Right ventricle myocardium superior (tissue), 1 donor: Measurements from ENCODE around the gene GON4L. TPM values are rescaled to one million over a fixed set of nuclear protein-coding genes. Genes with fewer than 3 reads are reported as not detected.
"Not testable (repeated sequence)": the region's sequence is repeated elsewhere in the genome, so short reads cannot be mapped to it uniquely, and the experiment has no call there.

Experiments
- ATAC-seq: fragments of 200-7000 bp; cut with Tn5 transposase; one replicate; pipeline ENCODE4 v1.9.1; 2020; ENCODE audit warnings: mild to moderate bottlenecking; ENCODE audit not compliant: poor library complexity
- DNase-seq: peaks from one replicate; pipeline ENCODE4 v3.0.0-alpha.2; 2020
- intact Hi-C: fragments of 100-400 bp; cut with DNase I; formaldehyde crosslinking; loops from one replicate; pipeline ENCODE4 v1.11.2; 2022
- total RNA-seq: library from RNA; stranded (reverse); fragmentation: NEBNext Ultra II Directional; extraction: Animal tissue kit (Norgen Biotek cat#: 25700); gene quantifications from one replicate; pipeline ENCODE4 v1.2.1, GENCODE V29; 2021
- donor health status: DM: no; HTN: yes; CAD: no; lungs with severe emphysema.

GON4L gene
- total RNA-seq, 1 donor from 2014 or later, result 17.9 TPM

DNA sequence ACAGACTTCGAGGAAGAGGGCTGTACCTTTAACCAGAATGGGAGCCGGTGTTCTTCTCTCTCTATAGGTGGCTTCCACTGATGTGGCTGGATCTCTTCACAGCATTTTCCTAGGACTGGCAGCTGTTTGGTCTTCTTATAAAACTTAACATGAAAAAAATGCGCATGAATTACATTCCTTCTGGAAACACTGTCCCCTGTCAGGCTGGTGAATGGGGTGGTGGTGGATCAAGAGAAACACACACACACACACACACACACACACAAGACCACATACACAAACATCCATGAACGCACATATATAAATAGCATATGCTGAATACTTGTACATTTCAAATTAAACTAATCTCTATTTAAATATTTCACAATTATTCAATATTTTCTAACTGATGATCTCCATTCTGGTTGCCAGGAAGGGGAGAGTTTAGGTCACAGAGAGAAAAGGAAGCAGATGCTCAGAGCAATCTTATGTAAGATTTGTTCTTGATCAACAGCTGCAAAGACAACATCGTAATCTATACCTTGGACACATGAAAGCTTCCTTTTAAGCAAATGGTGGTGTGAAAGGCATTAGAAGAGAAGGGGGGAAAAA lies 89.5 kb downstream of the GON4L start:
- DNase-seq, intact Hi-C loops, ATAC-seq: not testable (repeated sequence)

DNA sequence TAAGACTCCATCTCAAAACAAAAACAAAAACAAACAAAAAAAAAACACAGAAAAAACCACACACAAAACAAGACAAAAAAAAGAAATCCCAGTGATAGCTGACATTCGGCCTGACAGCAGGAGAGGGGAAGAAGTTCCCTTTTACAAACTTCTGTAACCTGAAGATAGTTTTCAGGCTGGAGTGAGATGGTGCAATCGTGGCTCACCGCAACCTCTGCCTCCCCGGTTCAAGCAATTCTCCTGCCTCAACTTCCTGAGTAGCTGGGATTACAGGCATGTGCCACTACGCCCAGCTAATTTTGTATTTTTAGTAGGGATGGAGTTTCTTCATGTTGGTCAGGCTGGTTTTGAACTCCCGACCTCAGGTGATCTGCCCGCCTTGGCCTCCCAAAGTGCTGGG lies 93.0 kb downstream of the GON4L start:
- intact Hi-C loops, ATAC-seq: not testable (repeated sequence)

DNA sequence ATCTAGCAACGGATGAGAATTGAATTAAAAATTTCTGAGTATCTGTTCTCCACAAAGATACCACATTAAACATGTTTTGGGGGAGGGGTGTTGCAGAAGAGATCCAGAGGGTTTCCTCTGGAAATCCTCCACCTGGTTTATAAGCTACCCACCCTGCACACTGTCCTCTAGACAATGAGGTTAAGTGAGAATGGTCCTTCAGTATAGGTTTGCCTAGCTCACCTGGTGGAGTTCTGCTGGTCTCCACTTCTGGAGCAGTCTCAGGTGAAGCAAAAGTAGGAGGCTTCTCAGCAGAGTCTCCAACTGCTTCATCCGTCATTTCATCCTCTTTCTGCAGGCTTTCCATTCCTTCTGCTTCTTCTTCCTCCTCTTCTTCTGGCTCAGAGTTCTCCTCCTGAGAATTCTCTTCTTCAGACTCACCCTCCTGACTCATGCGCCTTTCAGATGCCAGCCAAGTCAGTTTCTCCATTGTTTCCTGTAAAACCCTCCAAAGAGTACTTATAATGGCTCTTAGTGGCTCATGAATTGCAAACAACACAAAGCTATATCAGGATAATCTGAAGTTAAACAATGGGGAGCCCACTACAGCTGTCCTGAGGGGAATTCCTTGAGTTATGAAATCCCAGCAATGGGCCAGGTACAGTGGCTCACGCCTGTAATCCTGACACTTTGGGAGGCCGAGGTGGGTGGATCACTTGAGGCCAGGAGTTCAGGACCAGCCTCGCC lies 93.8 kb downstream of the GON4L start:
- ATAC-seq, intact Hi-C loops: not testable (repeated sequence)
- DNase-seq, result peak; percentile 47

More for the DNA sequence above, 93.0 kb downstream of the GON4L start:
- not testable (repeated sequence) for DNase-seq

- ATAC-seq (no peak), DNase-seq (no peak)
- intact Hi-C loops, result no loop called here
Observed at GRCh38 chr1:155761736-155762405, 95.1 kb downstream of the GON4L start.

DNA sequence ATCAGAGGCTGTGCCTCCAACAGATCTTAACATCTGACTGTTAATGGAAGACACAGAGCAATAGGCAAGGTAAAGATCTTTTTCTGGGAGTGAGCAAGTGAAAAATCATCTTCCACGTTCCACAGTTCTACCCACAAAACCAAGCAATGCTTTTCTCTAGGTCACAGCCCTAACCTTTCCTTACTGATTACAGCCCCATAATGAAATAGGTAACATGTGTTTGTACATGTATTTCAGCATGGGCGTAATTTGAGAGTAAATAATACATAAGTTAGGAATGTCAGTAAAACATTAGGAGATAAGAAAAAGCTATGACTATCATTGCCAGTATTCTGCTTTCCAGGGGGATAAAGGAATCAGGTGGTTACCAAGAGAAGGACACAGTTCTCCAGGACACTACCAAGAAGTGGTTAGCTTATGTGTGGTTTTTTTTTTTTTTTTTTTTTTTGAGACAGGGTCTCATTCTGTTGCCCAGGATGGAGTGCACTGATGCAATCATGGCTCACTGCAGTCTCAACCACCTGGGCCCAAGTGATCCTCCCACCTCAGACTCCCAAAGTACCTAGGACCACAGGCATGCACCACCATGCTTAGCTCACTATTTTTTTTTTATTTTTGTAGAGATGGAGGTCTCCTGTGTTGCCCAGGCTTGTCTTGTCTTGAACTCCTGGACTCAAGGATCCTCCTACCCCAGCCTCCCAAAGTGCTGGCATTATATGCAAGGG lies 96.1 kb downstream of the GON4L start:
- no peak for ATAC-seq
- no peak for DNase-seq
- intact Hi-C loops, result no loop called here

DNA sequence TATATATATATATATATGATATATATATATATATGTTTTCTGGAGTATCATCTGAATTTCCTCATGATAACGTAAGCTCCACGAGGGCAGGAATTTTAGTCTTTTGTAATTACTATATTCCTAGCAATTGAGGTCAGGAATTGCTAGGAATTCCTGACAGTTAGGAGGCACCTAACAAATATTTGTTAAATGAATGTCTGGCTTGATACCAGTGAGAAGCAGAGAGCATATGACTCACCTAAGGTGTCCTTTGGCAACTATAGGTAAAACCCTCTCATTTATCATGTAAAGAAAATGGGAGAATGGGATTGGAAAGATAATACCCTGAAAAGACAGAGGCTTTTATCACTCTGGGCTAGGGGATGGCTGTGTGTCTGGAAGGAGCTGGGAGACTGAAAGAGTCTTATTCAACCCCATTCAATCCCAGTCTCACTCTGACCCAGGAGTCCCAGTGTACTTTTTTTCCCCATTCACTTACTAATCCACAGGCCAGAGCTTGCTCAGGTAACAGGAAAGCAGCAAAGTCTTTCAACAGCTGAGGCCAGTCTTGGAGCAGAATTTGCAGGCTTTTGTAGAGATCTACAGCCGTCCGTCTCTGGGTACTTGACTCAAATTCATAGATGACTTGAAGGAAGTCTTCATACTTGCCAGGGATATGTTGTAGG lies 96.9 kb downstream of the GON4L start:
- intact Hi-C loops, result loop anchor here (10.0 kb wide), 1 partner anchor 55 kb away; no protein-coding TSS in a partner anchor
- ATAC-seq, result no peak
- no peak for DNase-seq

GRCh38 chr1:155759017-155759416 lies 98.0 kb downstream of the GON4L start:
- DNase-seq, ATAC-seq: not testable (repeated sequence)
- intact Hi-C loops, result loop anchor here (10.0 kb wide), 1 partner anchor 56 kb away; no protein-coding TSS in a partner anchor

GRCh38 chr1:155748141-155748540 lies 108.9 kb downstream of the GON4L start:
- intact Hi-C loops, ATAC-seq, DNase-seq: not testable (repeated sequence)

- intact Hi-C loops, DNase-seq, ATAC-seq: not testable (repeated sequence)
Observed at GRCh38 chr1:155747586-155747985, 109.4 kb downstream of the GON4L start.

GRCh38 chr1:155745284-155746228 lies 111.5 kb downstream of the GON4L start:
- peak; percentile 98 for DNase-seq
- peak; percentile 98 for ATAC-seq
- intact Hi-C loops, result not testable (repeated sequence)

- no peak for ATAC-seq
- intact Hi-C loops, result no loop called here
- no peak for DNase-seq
Observed at GRCh38 chr1:155744711-155745283, 112.2 kb downstream of the GON4L start.

GRCh38 chr1:155741908-155742307 lies 115.1 kb downstream of the GON4L start:
- no peak for DNase-seq
- intact Hi-C loops, result no loop called here
- ATAC-seq, result no peak

DNA sequence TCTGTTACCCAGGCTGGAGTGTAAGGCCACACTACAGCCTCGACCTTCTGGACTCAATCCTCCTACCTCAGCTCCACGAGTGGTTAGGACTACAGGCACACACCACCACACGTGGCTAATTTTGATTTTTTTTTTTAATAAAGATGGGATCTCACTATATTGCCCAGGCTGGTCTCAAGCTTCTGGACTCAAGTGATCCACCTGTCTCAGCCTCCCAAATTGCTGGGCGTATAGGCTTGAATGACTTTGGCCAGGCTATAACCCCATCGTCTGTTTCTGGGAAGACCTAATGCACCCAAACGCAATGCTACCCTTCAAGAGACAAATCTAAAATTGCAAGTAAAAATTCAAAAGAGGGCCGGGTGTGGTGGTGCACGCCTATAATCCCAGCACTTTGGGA lies 116.0 kb downstream of the GON4L start:
- intact Hi-C loops, result no loop called here
- DNase-seq (no peak), ATAC-seq (no peak)

GRCh38 chr1:155729031-155729898 lies 127.7 kb downstream of the GON4L start:
- intact Hi-C loops, result no loop called here
- no peak for DNase-seq
- no peak for ATAC-seq

DNA sequence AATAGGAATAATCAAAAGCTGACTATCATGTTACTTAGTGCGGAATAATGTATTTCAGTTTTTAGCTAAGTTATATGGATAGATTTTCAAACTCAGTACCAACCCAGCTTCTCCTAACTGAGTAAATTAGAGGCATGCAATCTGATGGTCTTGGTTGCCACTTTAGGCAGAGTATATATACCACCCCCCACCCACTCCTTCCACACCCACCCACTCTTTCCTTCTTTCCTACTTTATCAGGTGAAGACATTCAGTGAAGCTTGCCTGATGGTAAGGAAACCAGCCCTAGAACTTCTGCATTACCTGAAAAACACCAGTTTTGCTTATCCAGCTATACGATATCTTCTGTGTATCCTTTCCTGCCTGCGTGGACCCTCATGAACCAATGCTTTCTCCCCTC lies 131.9 kb downstream of the GON4L start:
- intact Hi-C loops, result no loop called here
- ATAC-seq (no peak), DNase-seq (no peak)

GRCh38 chr1:155719703-155720102 lies 137.3 kb downstream of the GON4L start:
- intact Hi-C loops, result no loop called here
- DNase-seq, result no peak
- no peak for ATAC-seq
